ENCODE measurements around the gene TPX2. TPM values are rescaled to one million over a fixed set of nuclear protein-coding genes. Genes with fewer than 3 reads are reported as not detected.

TPX2 gene
- polyA plus RNA-seq, 1 donor from 2014 or later = 2.1 TPM

DNA sequence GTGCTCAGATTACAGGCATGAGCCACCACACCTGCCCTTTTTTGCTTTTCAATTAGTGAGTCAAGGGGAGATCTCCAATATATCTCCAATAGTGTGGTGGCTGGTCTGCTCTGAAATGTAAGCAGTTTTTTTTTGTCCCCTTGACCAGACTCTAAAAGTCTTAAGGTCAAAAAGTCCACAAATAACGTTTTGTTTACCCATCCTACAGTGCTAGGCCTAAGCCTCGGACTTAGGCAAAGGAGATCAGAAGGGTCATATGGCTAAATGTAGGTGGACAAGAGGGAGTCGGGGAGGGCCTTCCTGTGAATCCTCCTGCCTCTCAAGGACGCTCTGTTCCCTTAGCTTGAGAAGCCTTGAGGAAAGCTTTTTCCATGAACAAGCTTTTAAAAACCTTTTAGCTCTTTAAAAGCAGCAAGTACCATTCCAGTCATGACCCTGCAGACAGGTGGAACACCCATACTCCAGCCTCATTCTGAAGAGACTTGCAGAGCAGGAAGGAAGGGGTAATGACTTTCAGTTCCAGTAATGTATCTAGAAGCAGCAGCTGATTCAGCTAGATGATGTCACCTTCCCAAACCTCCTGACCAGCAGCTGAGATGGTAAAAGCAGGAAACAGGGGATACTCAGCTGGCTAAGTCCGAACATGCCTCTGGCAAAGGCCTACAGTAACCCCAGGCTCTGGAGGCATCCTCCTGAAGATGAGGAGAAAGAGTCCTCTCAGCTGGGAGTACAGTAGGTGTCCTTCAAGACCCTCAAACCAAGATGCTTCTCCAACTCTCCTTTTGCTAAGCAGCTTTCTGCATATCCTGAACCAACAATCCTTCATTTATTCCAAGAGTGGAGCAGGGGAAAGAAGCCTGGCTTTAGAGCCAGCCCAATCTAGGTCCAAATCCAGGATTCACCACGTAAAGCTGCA, 40.0 kb upstream of the TPX2 start:
- Histone ChIP-seq H3K9me2 (ENCODE audit: insufficient read depth, low read length) (no peaks in the 10 kb centered on the region), H3K4me2 (ENCODE audit: low read length) (no peak overlapping the region), H3F3A (ENCODE audit: insufficient read depth, low read length, poor library complexity, severe bottlenecking) (no peaks in the 10 kb centered on the region), H3K27me3 (ENCODE audit: insufficient read depth, low read depth, low read length) (no peaks in the 10 kb centered on the region), H3K4me3 (ENCODE audit: low read length) (no peak overlapping the region), H3K27ac (ENCODE audit: low read length) (no peak overlapping the region), H3K9ac (ENCODE audit: low read length) (no peak overlapping the region), H4K20me1 (ENCODE audit: insufficient read depth) (no peaks in the 10 kb centered on the region), H3K36me3 (ENCODE audit: insufficient read depth, low read length) (peaks cover 14% of the 10 kb centered on the region), H3K79me2 (replicated peaks; ENCODE audit: insufficient read depth, low read length) (peaks cover 30% of the 10 kb centered on the region), H3K9me3 (ENCODE audit: low read length) (peaks cover 6% of the 10 kb centered on the region), H2AFZ (ENCODE audit: low read depth, low read length) (no peak overlapping the region)
- TF ChIP-seq TAF1 (IDR thresholded peaks at IDR 0.05; ENCODE audit: low read depth) = no peak
- no peak for TF ChIP-seq EZH2 (IDR thresholded peaks at IDR 0.05; ENCODE audit: borderline replicate concordance, insufficient read depth, low read length, poor library complexity, severe bottlenecking)

DNA sequence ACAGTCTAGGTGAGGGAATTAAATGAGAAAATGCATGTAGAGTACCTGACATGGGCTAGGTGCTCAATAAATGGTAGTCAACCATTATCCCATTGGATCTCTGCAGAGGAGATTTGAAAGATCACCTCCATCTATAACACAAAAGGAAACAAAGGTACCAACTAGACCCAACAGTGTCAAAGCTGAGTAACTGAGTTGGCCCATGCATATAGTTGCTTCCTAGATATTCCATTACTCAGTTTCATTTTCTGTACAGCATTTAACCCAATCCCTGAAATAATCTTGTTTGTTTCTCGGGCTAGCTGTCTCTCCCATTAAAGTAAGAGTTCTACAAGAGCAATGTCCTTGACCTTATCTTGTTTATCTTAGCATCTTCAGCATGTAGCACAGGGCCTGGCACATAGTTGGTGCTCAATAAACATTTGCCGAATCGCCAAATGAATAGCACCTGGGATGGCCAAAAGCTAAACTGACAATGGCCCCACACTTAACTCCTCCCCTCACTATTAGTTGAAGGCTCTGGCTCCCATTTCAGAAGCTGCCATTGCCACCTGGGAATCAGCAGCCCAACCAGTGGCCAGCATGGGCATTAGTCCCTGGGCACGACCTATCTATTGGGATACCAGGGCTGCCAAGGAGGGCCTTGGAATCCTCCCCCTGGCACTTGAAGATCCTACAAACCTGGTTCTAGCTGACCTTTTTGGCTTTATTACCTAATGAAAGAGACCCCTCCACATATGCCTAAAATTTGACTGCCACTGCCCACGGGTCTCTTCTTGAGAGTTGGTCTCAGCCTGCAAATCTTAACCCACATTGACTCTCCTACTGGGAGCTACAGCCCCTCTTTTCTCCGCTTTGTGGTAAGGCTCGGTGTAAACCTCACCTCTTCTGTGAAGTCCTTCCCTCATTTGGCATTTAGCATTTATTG, 39.0 kb upstream of the TPX2 start:
- Histone ChIP-seq H3K9me2 (ENCODE audit: insufficient read depth, low read length) (no peaks in the 10 kb centered on the region), H4K20me1 (ENCODE audit: insufficient read depth) (no peaks in the 10 kb centered on the region), H3K79me2 (replicated peaks; ENCODE audit: insufficient read depth, low read length) (peaks cover 35% of the 10 kb centered on the region), H3F3A (ENCODE audit: insufficient read depth, low read length, poor library complexity, severe bottlenecking) (no peaks in the 10 kb centered on the region), H3K9ac (ENCODE audit: low read length) (no peak overlapping the region), H3K27me3 (ENCODE audit: insufficient read depth, low read depth, low read length) (no peaks in the 10 kb centered on the region), H3K36me3 (ENCODE audit: insufficient read depth, low read length) (peaks cover 14% of the 10 kb centered on the region), H3K27ac (ENCODE audit: low read length) (no peak overlapping the region), H3K4me2 (ENCODE audit: low read length) (no peak overlapping the region), H2AFZ (ENCODE audit: low read depth, low read length) (no peak overlapping the region), H3K4me3 (ENCODE audit: low read length) (no peak overlapping the region), H3K9me3 (ENCODE audit: low read length) (peaks cover 6% of the 10 kb centered on the region)
- TF ChIP-seq RAD21 (conservative IDR thresholded peaks at IDR 0.05) (no peak), TAF1 (IDR thresholded peaks at IDR 0.05; ENCODE audit: low read depth) (no peak), SMC3 (conservative IDR thresholded peaks at IDR 0.05; ENCODE audit: poor library complexity) (no peak), EZH2 (IDR thresholded peaks at IDR 0.05; ENCODE audit: borderline replicate concordance, insufficient read depth, low read length, poor library complexity, severe bottlenecking) (no peak)
- TF ChIP-seq, protein P1, sequence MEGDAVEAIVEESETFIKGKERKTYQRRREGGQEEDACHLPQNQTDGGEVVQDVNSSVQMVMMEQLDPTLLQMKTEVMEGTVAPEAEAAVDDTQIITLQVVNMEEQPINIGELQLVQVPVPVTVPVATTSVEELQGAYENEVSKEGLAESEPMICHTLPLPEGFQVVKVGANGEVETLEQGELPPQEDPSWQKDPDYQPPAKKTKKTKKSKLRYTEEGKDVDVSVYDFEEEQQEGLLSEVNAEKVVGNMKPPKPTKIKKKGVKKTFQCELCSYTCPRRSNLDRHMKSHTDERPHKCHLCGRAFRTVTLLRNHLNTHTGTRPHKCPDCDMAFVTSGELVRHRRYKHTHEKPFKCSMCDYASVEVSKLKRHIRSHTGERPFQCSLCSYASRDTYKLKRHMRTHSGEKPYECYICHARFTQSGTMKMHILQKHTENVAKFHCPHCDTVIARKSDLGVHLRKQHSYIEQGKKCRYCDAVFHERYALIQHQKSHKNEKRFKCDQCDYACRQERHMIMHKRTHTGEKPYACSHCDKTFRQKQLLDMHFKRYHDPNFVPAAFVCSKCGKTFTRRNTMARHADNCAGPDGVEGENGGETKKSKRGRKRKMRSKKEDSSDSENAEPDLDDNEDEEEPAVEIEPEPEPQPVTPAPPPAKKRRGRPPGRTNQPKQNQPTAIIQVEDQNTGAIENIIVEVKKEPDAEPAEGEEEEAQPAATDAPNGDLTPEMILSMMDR (IDR thresholded peaks at IDR 0.05; ENCODE audit: poor library complexity, severe bottlenecking) = no peak
- TF ChIP-seq, protein P2, sequence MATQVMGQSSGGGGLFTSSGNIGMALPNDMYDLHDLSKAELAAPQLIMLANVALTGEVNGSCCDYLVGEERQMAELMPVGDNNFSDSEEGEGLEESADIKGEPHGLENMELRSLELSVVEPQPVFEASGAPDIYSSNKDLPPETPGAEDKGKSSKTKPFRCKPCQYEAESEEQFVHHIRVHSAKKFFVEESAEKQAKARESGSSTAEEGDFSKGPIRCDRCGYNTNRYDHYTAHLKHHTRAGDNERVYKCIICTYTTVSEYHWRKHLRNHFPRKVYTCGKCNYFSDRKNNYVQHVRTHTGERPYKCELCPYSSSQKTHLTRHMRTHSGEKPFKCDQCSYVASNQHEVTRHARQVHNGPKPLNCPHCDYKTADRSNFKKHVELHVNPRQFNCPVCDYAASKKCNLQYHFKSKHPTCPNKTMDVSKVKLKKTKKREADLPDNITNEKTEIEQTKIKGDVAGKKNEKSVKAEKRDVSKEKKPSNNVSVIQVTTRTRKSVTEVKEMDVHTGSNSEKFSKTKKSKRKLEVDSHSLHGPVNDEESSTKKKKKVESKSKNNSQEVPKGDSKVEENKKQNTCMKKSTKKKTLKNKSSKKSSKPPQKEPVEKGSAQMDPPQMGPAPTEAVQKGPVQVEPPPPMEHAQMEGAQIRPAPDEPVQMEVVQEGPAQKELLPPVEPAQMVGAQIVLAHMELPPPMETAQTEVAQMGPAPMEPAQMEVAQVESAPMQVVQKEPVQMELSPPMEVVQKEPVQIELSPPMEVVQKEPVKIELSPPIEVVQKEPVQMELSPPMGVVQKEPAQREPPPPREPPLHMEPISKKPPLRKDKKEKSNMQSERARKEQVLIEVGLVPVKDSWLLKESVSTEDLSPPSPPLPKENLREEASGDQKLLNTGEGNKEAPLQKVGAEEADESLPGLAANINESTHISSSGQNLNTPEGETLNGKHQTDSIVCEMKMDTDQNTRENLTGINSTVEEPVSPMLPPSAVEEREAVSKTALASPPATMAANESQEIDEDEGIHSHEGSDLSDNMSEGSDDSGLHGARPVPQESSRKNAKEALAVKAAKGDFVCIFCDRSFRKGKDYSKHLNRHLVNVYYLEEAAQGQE (IDR thresholded peaks at IDR 0.05; ENCODE audit: borderline replicate concordance) = no peak
